GM18907 (cell line): Measurements from ENCODE around the gene NMNAT1.
"Not testable (repeated sequence)": the region's sequence is repeated elsewhere in the genome, so short reads cannot be mapped to it uniquely, and the experiment has no call there.

Experiments used
- ATAC-seq: cut with Tn5 transposase; IDR thresholded peaks from one replicate; pipeline ENCODE4 v1.9.1; 2021; ENCODE audit warnings: mild to moderate bottlenecking, moderate library complexity; ENCODE audit not compliant: unreplicated experiment

The NMNAT1 gene

GRCh38 chr1:10014016-10014415, 70.7 kb downstream of the NMNAT1 start:
- ATAC-seq, result no peak

DNA sequence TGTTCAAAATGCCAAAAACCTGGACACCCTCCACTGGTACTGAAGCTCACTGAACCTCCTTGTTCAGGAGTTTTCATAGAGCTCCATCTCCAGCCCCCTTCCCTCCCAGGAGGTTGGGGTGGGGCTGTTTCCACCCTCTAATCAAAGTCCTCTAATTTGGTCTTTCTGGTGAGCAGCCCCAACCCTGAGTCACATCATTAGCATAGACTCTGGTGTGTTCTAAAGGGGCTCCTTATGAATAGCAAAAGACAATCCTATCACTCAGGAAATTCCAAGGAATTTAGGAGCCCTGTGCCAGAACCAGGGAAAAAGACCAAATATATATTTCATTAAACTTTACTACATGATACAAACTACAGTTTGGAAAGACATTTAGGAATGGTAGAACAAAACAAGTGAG, 76.3 kb downstream of the NMNAT1 start:
- ATAC-seq, result no peak

DNA sequence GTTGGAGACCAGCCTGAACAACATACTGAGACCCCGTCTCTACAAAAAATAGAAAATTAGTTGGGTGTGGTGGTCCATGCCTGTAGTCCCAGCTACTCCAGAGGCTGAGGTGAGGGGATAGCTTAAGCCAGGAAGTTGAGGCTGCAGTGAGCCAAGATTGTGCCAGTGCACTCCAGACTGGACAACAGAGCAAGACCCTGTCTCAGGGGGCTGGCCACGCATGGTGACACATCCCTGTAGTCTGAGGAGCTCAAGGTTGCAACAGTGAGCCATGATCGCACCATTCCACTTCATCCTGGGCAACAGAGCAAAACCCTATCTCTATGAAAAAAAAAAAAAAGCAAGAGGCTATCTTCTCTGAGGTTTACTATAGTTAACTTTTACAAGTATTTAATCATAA, 76.8 kb downstream of the NMNAT1 start:
- no peak for ATAC-seq

GRCh38 chr1:10020678-10021077, 77.4 kb downstream of the NMNAT1 start:
- ATAC-seq, result not testable (repeated sequence)

- not testable (repeated sequence) for ATAC-seq
Observed at GRCh38 chr1:10021992-10022391, 78.7 kb downstream of the NMNAT1 start.

DNA sequence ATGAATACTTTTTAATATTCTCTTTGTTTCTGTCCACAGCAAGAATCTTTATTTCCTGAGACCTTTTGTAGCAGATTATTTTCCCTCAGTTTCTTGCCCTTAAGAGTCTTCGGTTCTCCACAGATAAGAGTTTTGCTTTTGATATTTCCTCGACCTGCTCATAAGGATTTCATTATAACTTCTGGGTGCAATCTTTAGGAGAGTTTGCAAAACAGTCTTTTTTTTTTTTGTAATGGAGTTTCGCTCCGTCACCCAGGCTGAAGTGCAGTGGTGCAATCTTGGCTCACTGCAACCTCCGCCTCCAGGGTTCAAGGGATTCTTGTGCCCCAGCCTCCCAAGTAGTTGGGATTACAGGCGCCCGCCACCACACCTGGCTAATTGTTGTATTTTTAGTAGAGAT, 79.4 kb downstream of the NMNAT1 start:
- ATAC-seq, result no peak

DNA sequence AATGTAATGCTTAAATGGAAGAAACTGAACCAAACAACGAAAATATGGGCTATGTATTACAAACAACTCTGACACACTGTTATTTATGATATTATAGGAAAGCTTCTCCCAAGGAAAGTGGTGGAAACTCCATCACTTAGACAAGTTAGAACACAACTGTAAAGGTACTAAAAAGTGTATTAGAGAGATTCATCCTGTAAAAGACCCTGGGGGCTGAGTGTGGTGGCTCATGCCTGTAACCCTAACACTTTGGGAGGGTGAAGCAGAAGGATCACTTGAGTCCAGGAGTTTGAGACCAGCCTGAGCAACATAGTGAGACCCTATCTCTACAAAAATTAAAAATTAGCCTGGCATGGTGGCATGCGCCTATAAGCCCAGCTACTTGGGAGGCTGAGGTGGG, 82.1 kb downstream of the NMNAT1 start:
- no peak for ATAC-seq

DNA sequence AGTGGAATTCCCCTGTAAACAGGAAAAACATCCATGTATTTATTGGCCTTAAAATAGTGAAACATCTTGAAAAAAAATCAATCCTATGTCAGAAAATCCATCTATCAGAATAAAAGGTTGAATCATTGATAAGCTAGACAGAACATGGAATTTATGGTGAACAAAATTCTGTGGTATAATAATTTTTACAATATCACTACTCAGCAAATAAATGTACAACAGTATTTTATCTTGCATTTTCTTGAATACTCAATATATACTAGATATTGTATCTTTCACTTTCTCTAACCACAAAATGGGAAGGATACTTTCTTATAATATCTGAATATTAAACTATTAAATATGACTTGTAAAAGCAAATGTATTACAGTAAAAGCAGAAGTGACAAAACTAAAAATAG, 83.8 kb downstream of the NMNAT1 start:
- ATAC-seq, result no peak

- not testable (repeated sequence) for ATAC-seq
Observed at GRCh38 chr1:10028956-10029500, 85.8 kb downstream of the NMNAT1 start.

DNA sequence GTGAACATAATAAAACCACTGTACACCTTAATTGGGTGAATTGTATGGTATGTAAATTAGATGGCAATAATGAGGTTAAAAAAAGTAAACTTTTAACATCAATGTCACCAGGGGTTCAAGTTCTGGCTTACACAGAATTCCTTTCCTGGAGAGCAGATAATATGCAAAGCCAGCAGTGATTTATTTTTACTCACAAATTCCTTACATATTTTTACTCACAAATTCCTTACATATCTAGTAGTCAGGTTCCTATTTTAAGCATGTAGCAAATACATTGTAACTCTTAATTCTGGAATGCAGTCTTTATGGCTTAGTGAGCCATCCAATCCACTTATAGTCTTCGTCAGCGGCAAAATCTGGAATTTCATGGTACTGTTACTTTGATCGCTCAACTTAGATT, 88.2 kb downstream of the NMNAT1 start:
- ATAC-seq, result no peak

DNA sequence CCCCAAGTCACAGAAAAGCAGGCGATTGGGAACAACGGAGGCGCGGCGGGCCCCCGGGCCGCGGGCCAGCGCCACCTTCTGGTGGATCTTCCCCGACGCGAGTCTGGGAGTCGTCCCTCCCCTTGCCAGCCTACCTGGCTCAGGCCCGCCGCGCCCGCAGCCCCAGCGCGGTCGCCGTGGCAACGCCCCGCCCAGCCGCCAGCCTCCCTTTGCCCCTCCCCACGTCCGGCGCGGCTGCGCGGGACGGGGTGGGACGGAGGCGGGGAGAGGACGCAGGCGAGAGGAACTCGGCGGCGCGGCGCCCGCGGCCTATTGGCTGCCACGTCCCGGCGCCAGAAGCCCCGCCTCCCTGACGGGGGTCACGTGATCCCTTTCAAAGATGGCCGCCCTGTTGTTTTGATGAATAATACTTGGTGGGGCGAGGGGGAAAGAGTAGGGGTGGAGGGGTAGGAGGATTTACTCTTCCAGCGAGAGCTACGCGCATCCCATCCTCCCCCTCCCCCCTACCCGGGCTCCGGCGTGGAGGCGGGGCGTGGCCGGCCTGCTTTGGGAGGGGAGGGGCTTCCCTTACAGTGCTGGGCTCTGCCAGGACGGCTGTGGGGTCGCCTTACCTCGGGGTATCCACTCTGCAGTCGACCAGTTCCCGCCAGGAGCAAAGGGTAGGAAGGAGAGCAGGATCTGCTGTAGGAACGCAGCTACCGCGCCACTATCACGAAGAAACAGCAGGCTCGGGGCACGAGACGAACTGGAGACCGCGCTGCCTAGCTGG, 89.5 kb downstream of the NMNAT1 start, which contains the start of gene UBE4B:
Gene UBE4B (plus strand): TSS at position 369 of the 769 bp plus-strand sequence. CDS start 713 bp downstream, outside the sequence.
- ATAC-seq, result peak; percentile 94

- peak; percentile 28 for ATAC-seq
Observed at GRCh38 chr1:10033359-10033845, 90.1 kb downstream of the NMNAT1 start.
